ENCODE results near the gene SMG6.
"Not testable (repeated sequence)": the region's sequence is repeated elsewhere in the genome, so short reads cannot be mapped to it uniquely, and the experiment has no call there.

Gene SMG6

GRCh38 chr17:2303204-2304188 is at the start of gene SMG6, which contains the start of gene SRR:
Gene SMG6, minus strand, starts transcription at chr17:2303785. Its CDS starts 65 bp downstream, at chr17:2303720.
Gene SRR, plus strand, starts transcription at chr17:2303950. Its CDS starts 11,611 bp downstream, at chr17:2315561.
- peak; percentile 91 for DNase-seq (ENCODE audit: low read depth, low spot score)

- no peak for DNase-seq (ENCODE audit: low read depth, low spot score)
Measured at GRCh38 chr17:2351269-2351668, 47.7 kb upstream of the SMG6 start.

- DNase-seq (ENCODE audit: low read depth, low spot score) = no peak
Measured at GRCh38 chr17:2347805-2348685, 44.5 kb upstream of the SMG6 start.

GRCh38 chr17:2346475-2346874 is 42.9 kb upstream of the SMG6 start:
- DNase-seq (ENCODE audit: low read depth, low spot score) = no peak

GRCh38 chr17:2344528-2344927 is 40.9 kb upstream of the SMG6 start:
- no peak for DNase-seq (ENCODE audit: low read depth, low spot score)

GRCh38 chr17:2343421-2343820 is 39.8 kb upstream of the SMG6 start:
- no peak for DNase-seq (ENCODE audit: low read depth, low spot score)

GRCh38 chr17:2338315-2338657 is 34.7 kb upstream of the SMG6 start:
- no peak for DNase-seq (ENCODE audit: low read depth, low spot score)

GRCh38 chr17:2337544-2338314 is 34.1 kb upstream of the SMG6 start:
- peak; percentile 24 for DNase-seq (ENCODE audit: low read depth, low spot score)

- peak; percentile 42 for DNase-seq (ENCODE audit: low read depth, low spot score)
Measured at GRCh38 chr17:2336852-2337543, 33.4 kb upstream of the SMG6 start, which contains the start of gene SGSM2. Gene SGSM2, plus strand, starts transcription at chr17:2337501. Its CDS starts 188 bp downstream, at chr17:2337689.

GRCh38 chr17:2336215-2336851 is 32.7 kb upstream of the SMG6 start, which contains the start of gene TSR1:
Gene TSR1, minus strand, starts transcription at chr17:2336457. Its CDS starts 30 bp downstream, at chr17:2336427.
- DNase-seq (ENCODE audit: low read depth, low spot score) = peak; percentile 82

GRCh38 chr17:2335726-2336214 is 32.2 kb upstream of the SMG6 start:
- DNase-seq (ENCODE audit: low read depth, low spot score) = no peak

GRCh38 chr17:2331303-2331702 is 27.7 kb upstream of the SMG6 start:
- DNase-seq (ENCODE audit: low read depth, low spot score) = no peak

GRCh38 chr17:2323629-2324314 is 20.2 kb upstream of the SMG6 start:
- DNase-seq (ENCODE audit: low read depth, low spot score) = no peak

- DNase-seq (ENCODE audit: low read depth, low spot score) = no peak
Measured at GRCh38 chr17:2321399-2321798, 17.8 kb upstream of the SMG6 start.

GRCh38 chr17:2319051-2319450 is 15.5 kb upstream of the SMG6 start:
- no peak for DNase-seq (ENCODE audit: low read depth, low spot score)

- no peak for DNase-seq (ENCODE audit: low read depth, low spot score)
Measured at GRCh38 chr17:2317796-2318195, 14.2 kb upstream of the SMG6 start.

GRCh38 chr17:2316916-2317205 is 13.3 kb upstream of the SMG6 start:
- DNase-seq (ENCODE audit: low read depth, low spot score) = not testable (repeated sequence)

- DNase-seq (ENCODE audit: low read depth, low spot score) = no peak
Measured at GRCh38 chr17:2312736-2313135, 9.2 kb upstream of the SMG6 start.

- no peak for DNase-seq (ENCODE audit: low read depth, low spot score)
Measured at GRCh38 chr17:2309338-2310154, 6.0 kb upstream of the SMG6 start.

Data from activated naive CD8-positive, alpha-beta T cell treated with anti-CD3 and anti-CD28 coated beads, Interleukin-2, amount 50 U/mL, for 16 hours (primary cell).